OCI-M1 (cell line): Measurements from ENCODE around the gene SLCO3A1.

Source experiments
- DNase-seq: peaks from one replicate; lab custom pipeline; 2025; lab: John Stamatoyannopoulos, UW

Gene SLCO3A1

GRCh38 chr15:92100751-92101150 is 247.2 kb downstream of the SLCO3A1 start:
- no peak for DNase-seq

- DNase-seq, result no peak
Observed at GRCh38 chr15:92101708-92102394, 248.3 kb downstream of the SLCO3A1 start.

DNA sequence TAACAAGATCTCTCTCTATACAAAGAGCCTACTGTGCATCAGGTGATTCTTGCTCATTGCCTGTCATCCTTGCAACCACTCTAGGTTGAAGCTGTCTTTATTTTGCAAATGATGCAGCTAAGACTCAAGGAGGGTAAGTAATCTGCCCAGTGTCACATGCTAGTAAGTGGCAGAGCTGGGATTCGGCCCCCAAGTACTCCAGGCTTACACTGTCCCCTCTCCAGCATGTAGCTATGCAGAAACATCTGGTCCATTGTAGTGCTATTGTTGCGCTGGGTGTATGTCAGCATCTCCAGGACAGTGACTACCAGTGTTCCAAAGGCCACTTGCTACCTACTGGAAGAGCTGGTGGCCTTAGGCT is 248.9 kb downstream of the SLCO3A1 start:
- no peak for DNase-seq

- no peak for DNase-seq
Observed at GRCh38 chr15:92104072-92104471, 250.6 kb downstream of the SLCO3A1 start.

- no peak for DNase-seq
Observed at GRCh38 chr15:92105611-92106010, 252.1 kb downstream of the SLCO3A1 start.

- DNase-seq, result no peak
Observed at GRCh38 chr15:92107510-92107909, 254.0 kb downstream of the SLCO3A1 start.

- DNase-seq, result no peak
Observed at GRCh38 chr15:92109191-92109873, 255.8 kb downstream of the SLCO3A1 start.

- no peak for DNase-seq
Observed at GRCh38 chr15:92111291-92111690, 257.8 kb downstream of the SLCO3A1 start.

DNA sequence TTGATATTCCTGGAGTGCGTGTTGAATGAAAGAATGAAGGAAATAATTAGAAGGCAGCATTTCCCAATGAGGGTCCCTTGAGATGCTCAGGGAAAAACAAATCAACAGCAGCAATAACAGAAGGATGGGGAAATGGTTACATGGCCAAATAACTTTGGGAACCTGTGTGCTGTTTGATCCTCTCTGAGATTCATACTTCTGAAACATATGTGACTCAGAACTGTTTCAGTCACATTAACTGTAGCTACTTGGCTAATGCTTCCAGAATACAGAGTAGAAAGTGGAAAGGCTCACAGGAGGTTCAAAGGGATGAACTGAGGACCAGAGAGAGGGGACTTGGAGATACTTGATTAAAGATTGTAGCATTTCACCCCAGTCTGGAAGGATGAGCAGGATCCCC is 258.2 kb downstream of the SLCO3A1 start:
- no peak for DNase-seq

GRCh38 chr15:92112180-92112579 is 258.7 kb downstream of the SLCO3A1 start:
- DNase-seq, result no peak

GRCh38 chr15:92112711-92113110 is 259.2 kb downstream of the SLCO3A1 start:
- DNase-seq, result no peak

DNA sequence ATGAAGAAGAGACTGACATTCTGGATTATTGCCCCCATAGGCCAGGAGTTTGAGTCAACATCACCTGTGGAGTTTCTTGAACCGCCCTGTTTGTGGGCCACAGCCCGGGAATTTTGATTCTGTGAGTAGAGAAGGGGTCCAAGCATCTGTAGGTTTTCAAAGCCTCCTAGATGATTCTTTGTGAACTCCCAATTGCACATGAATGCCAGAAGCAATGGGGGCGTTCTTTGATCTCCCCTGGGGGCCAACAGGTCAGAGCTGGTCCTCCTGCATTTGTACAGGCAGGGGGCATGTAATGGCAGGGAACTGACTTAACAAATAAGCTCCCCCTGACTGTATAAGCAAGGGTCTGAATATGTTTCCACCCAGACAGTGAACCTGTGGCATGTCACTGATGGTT is 260.3 kb downstream of the SLCO3A1 start:
- no peak for DNase-seq

GRCh38 chr15:92115834-92116233 is 262.3 kb downstream of the SLCO3A1 start:
- DNase-seq, result no peak

- no peak for DNase-seq
Observed at GRCh38 chr15:92116330-92116729, 262.8 kb downstream of the SLCO3A1 start.

DNA sequence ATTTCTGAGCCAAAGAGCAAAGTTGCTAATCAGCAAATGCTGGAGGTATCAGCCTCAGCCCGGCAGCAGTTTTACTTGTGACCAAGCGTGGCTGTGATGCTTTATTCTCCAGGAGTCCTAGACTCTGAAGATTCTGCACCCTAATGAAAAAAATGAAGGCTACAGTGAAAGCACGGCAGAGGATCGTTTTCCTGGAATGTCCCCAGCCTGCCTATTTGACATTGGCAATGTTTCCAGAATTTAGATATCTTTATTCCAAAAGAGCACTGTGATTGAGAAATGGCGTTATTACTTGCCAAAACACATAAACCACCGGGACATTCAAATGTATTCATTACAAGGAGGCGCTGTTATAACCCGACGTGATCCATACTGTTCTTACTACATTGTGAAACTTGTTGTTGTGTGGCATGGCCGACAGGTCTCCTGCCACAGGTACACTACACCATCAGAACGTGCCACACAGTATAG is 263.8 kb downstream of the SLCO3A1 start:
- no peak for DNase-seq

- DNase-seq, result no peak
Observed at GRCh38 chr15:92118162-92118935, 264.8 kb downstream of the SLCO3A1 start.

DNA sequence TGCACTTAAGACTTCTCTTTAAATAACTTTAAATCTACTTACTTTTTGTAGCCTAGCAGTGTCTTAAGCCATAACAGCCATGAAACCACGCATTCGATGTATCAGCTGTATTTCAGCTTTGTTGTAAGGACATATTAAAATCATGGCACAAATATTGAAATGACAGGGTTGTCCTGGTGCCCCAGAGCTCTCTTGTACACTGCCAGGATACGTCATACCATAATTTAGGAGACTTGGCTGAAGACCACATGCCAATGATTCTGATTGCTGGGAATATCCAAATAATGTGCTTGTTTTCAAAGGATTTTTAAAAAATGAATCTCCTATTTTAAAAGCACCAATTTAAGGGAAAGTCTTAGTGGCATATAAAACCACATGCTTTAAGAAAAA is 265.4 kb downstream of the SLCO3A1 start:
- no peak for DNase-seq

- DNase-seq, result no peak
Observed at GRCh38 chr15:92120094-92120795, 266.7 kb downstream of the SLCO3A1 start.

DNA sequence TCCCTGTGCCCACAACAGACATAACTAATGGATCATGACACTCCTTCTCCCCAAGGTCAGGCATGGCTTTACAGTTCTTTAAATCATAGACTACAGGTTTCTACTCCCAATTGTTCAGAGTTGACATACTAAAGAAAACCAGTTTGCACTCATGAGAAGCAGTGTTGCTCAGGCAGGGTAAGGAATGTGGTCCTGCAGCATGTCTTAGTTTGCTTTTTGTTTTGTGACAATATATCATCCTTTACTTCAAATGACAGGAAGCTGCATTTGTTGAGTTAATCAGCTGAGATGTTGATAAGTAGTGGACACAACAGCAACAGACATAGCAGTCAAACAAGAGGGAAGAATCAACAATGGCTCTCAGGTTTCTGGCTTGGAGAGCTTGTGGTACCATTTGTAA is 267.5 kb downstream of the SLCO3A1 start:
- no peak for DNase-seq

- no peak for DNase-seq
Observed at GRCh38 chr15:92122259-92122658, 268.8 kb downstream of the SLCO3A1 start.

DNA sequence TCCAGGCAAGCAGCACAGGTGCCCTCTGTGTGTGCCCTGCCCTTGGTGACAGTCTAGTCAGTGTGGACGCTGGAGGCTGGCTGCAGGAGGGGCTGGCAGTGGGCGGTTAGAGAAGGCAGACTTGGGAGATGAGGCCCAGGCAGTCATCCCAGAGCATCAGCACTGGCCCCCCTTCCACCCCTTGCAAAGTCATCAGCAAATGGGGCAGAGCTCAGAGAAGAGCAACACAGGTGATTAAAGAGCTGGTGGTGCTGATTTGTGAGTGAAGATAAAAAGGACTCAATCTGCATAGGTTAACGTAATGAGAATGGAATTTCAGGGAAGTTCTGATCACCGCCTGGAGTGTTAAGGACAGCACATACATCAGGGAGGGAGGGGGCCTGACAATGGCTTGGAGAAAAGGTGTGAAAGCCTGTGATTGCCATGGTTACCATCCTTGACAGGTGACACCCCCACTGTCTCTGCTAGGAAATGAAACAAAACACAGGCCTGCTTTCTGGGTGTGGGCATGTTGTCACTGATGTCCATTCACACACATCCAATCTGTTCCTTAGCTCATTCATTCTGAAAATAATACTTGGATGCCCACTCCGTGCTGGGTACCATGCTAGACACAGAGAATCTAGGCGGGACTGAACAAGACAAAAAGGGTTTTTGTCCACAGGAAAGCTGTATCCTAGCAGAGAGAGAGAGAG is 270.6 kb downstream of the SLCO3A1 start:
- no peak for DNase-seq

- no peak for DNase-seq
Observed at GRCh38 chr15:92124657-92125010, 271.1 kb downstream of the SLCO3A1 start.
